ENCODE measurements around the gene ABCC4.

Gene ABCC4

DNA sequence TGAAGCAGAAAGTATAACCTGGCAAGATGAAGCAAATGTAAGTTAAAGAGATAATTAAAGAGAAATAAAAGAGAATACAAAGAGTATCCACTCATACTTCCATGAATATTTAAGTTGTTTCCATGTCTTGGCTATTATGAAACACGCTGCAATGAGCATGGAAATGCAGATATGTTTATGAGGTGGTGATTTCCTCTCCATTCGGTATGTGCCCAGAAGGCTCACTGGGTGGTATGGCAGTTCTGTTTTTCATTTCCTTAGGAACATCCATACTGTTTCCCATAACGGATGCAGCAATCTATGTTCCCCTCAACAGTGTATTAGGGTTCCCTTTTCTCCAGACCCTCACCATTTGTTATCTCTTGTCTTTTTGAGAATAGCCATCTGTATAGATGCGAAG, 316.3 kb downstream of the ABCC4 start:
- DNase-seq, result no peak

DNA sequence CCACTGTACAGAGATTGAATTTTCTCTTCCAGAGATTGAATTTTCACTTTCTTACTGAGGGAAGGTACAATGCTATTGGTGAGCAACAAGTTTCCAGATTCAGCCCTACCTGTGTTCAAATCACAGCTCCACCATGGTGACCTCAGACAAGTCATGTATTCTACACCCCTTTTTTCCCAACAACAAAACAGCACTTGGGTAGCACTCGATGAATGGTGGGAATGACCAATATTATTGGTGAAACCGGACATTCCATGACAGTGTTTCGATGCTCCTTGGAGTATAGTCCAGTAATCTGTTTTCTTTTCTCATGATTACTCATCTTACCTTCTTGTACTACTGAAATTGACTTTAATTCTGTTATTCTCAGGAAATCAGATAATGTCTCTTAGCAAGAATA, 322.7 kb downstream of the ABCC4 start:
- DNase-seq, result no peak

DNA sequence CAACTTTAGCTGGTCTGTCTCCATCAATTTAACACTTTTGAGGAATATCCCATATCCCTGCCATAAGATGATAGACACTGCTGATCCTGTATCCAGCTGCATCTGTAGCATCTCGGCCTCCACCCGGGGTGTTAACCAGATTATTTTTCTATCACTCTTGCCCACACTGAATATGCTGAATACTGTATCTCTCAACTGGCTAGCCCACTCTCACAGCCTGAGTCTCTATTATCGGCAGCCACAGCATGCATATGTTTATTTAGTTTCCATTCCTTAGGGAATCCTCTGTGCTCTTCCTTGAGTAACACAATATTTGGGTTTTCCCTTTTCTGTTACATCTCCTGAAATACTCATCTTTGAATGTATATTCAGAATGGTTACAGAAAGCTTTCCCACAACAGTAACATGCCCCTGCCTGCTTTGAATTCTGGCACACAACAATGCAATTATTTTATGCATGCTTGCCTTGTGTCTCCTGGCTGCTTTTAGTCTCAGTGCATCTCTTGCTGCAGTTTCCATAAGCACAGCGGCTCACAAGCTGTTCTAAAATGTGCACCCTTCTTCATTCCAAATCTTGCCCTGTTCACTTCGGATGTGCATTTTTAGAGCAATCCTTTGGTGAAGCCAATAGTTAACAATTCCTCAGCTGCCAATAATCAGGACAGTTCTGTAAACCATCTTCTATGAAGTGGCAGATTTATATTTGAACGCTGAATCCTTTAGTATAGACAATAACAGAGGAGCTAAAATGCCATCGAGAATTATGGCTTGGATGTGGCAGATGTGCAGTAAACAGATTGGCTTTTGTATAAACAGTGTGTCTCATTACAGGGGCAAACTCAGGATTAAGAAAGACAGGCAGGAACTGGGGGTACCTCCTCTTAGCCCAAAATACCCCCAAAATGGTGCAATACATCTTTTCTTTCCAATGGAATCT, 327.0 kb downstream of the ABCC4 start:
- no peak for DNase-seq

DNA sequence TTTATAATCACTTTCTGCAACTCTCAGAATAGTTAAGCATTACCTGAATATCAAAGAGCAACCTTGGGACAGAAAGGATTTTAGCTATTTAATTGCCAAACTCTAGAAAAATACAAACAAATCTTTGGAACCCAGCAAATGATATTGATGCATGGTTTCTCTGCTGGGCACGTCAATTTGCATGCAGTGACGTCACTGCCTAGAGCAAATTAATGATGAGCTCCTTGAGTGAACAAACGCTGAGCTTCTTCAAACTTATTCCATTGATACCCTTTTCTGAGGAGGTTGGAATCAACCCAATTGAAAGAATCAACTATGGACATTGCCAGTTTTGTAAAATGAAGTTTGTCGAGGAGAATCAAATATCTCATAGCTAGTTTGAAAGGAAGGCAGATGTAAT, 329.0 kb downstream of the ABCC4 start:
- no peak for DNase-seq
